Activated CD8-positive, alpha-beta T cell treated with anti-CD3 and anti-CD28 coated beads for 36 hours (primary cell): Measurements from ENCODE around the gene FERMT1. TPM values are rescaled to one million over a fixed set of nuclear protein-coding genes. Genes with fewer than 3 reads are reported as not detected.
A peak's percentile ranks its signal among the peaks of the same experiment; 100 is the strongest.

Source experiments
- ATAC-seq: fragments of 200-7000 bp; cut with Tn5 transposase; one replicate; pipeline ENCODE4 v1.10.0; 2021; ENCODE audit warnings: mild to moderate bottlenecking, moderate library complexity
- CTCF ChIA-PET: fragments of 350-600 bp; sonication (Branson Sonifier 250); formaldehyde crosslinking; loops from one replicate; lab custom pipeline; 2021; ENCODE audit warnings: antibody characterized with exemption; lab: Charles Lee
- POLR2A ChIA-PET: fragments of 350-600 bp; sonication (Branson Sonifier 250); formaldehyde crosslinking; loops from one replicate; lab custom pipeline; 2021; ENCODE audit warnings: antibody characterized with exemption; lab: Charles Lee
- DNase-seq: peaks from one replicate; pipeline ENCODE4 v3.0.0-alpha.2; 2020
- H3K27ac Mint-ChIP-seq: one replicate; pipeline ENCODE4 v1.8.0; 2021; ENCODE audit warnings: mild to moderate bottlenecking, mixed read lengths
- H3K27me3 Mint-ChIP-seq: one replicate; pipeline ENCODE4 v1.8.0; 2021; ENCODE audit warnings: mixed read lengths
- H3K36me3 Mint-ChIP-seq: one replicate; pipeline ENCODE4 v1.8.0; 2021; ENCODE audit warnings: low read depth, mixed read lengths
- H3K4me1 Mint-ChIP-seq: one replicate; pipeline ENCODE4 v1.8.0; 2021; ENCODE audit warnings: low read depth, mixed read lengths
- H3K4me3 Mint-ChIP-seq: one replicate; pipeline ENCODE4 v1.8.0; 2021; ENCODE audit warnings: mild to moderate bottlenecking, moderate library complexity, mixed read lengths
- H3K9me3 Mint-ChIP-seq: one replicate; pipeline ENCODE4 v1.8.0; 2021; ENCODE audit warnings: mixed read lengths
- CTCF ChIP-seq: fragments of 200-600 bp; IDR thresholded peaks from one replicate; pipeline ENCODE4 v1.8.0; 2022; ENCODE audit warnings: antibody characterized with exemption, mild to moderate bottlenecking
- intact Hi-C: fragments of 100-400 bp; cut with micrococcal nuclease; formaldehyde crosslinking; loops from one replicate; pipeline ENCODE4 v1.10.0; 2022
- total RNA-seq, 2 experiments: library from RNA; stranded (reverse); gene quantifications; one replicate each; pipeline ENCODE4 v1.2.3, GENCODE V29; 2021

FERMT1 gene
- total RNA-seq, 2 experiments from 2014 or later, result 0.09 to 0.52 TPM

- no peak for TF ChIP-seq CTCF
- CTCF ChIA-PET, result no interaction called here
- POLR2A ChIA-PET, result no interaction called here
- no peaks in the 10 kb centered on the region for H3K4me1 Mint-ChIP-seq
- no peaks in the 10 kb centered on the region for H3K9me3 Mint-ChIP-seq
- intact Hi-C loops, result no loop called here
- H3K27ac Mint-ChIP-seq, result no peak overlapping the region
- DNase-seq (no peak), ATAC-seq (no peak)
- H3K36me3 Mint-ChIP-seq, result no peaks in the 10 kb centered on the region
- no peak overlapping the region for H3K4me3 Mint-ChIP-seq
- H3K27me3 Mint-ChIP-seq, result peaks cover 4% of the 10 kb centered on the region
These were observed 41.9 kb upstream of the FERMT1 start for GRCh38 chr20:6164421-6165341.

DNA sequence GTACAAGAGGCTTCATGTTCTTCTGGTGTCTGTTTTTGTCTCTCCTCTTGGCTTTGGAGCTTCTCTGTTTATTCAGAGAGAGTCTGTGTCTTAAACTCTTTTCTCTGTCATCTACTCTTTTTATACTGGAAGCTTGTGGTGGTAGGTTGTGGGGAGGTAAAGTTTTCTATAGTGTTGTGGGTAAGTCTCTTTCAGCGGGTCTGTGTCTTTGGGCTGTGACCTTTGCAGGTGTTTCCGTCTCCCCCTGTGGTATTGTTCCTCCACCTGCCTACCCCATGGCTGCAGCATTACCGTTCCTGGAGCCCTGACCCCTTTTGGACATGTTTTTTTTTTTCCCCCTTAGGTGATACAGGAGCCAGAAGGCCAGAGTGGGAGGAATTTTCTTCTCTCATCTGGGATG lies 37.9 kb upstream of the FERMT1 start:
- Mint-ChIP-seq H3K4me1 (no peaks in the 10 kb centered on the region), H3K27ac (no peak overlapping the region), H3K27me3 (peaks cover 7% of the 10 kb centered on the region), H3K4me3 (no peak overlapping the region), H3K9me3 (peaks cover 14% of the 10 kb centered on the region), H3K36me3 (no peaks in the 10 kb centered on the region)
- ATAC-seq, result no peak
- intact Hi-C loops, result no loop called here
- CTCF ChIA-PET, result no interaction called here
- no peak for DNase-seq
- POLR2A ChIA-PET, result no interaction called here
- no peak for TF ChIP-seq CTCF

DNA sequence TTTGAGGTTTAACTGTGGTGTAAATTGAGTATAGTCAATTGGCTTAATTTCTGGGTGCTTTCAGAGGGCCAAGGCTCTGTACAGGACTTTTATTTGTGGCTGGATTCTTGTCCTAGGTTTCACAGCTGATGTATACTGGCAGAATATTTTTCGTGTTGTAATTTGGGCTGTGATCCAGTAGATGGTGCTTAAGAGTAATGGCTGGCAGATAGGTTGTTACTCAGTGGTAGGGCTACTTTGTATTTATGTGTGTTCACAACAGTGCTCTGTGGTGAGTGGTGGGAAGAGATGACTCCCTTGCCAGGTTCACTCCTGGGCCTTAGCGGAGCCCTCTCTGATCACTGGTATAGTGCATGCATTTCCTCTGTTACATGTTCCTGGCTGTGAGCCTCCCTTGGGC lies 34.5 kb upstream of the FERMT1 start:
- DNase-seq, result no peak
- ChIA-PET CTCF (no interaction called here), POLR2A (no interaction called here)
- no peaks in the 10 kb centered on the region for H3K4me1 Mint-ChIP-seq
- no peak overlapping the region for H3K27ac Mint-ChIP-seq
- no peak overlapping the region for H3K4me3 Mint-ChIP-seq
- intact Hi-C loops, result no loop called here
- TF ChIP-seq CTCF, result peak; percentile 30
- ATAC-seq, result no peak
- peaks cover 12% of the 10 kb centered on the region for H3K27me3 Mint-ChIP-seq
- no peaks in the 10 kb centered on the region for H3K36me3 Mint-ChIP-seq
- peaks cover 14% of the 10 kb centered on the region for H3K9me3 Mint-ChIP-seq

- no peak for TF ChIP-seq CTCF
These were observed 29.9 kb upstream of the FERMT1 start for GRCh38 chr20:6152777-6153176.

GRCh38 chr20:6148073-6148472 lies 25.2 kb upstream of the FERMT1 start:
- intact Hi-C loops, result no loop called here
- Mint-ChIP-seq H3K27ac (no peak overlapping the region), H3K27me3 (peaks cover 10% of the 10 kb centered on the region), H3K4me1 (no peaks in the 10 kb centered on the region), H3K9me3 (no peaks in the 10 kb centered on the region), H3K36me3 (no peaks in the 10 kb centered on the region), H3K4me3 (no peak overlapping the region)
- ATAC-seq (no peak), DNase-seq (no peak)
- ChIA-PET CTCF (no interaction called here), POLR2A (no interaction called here)
- TF ChIP-seq CTCF, result no peak

More at GRCh38 chr20:6152777-6153176, 29.9 kb upstream of the FERMT1 start:
- CTCF ChIA-PET, result no interaction called here
- no peaks in the 10 kb centered on the region for H3K4me1 Mint-ChIP-seq
- POLR2A ChIA-PET, result no interaction called here
- no peak overlapping the region for H3K27ac Mint-ChIP-seq
- no peak for ATAC-seq
- no peak overlapping the region for H3K4me3 Mint-ChIP-seq
- peaks cover 14% of the 10 kb centered on the region for H3K9me3 Mint-ChIP-seq
- DNase-seq, result no peak
- peaks cover 20% of the 10 kb centered on the region for H3K27me3 Mint-ChIP-seq
- intact Hi-C loops, result no loop called here
- no peaks in the 10 kb centered on the region for H3K36me3 Mint-ChIP-seq
